ENCODE data around the gene MX2. TPM values are rescaled to one million over a fixed set of nuclear protein-coding genes. Genes with fewer than 3 reads are reported as not detected.

The MX2 gene
- total and polyA plus RNA-seq, 10 of the 15 experiments (the other 5 are each of a cell fraction or from before 2014, with no cell fraction given): 10.5 to 167 (median 46.1) TPM

DNA sequence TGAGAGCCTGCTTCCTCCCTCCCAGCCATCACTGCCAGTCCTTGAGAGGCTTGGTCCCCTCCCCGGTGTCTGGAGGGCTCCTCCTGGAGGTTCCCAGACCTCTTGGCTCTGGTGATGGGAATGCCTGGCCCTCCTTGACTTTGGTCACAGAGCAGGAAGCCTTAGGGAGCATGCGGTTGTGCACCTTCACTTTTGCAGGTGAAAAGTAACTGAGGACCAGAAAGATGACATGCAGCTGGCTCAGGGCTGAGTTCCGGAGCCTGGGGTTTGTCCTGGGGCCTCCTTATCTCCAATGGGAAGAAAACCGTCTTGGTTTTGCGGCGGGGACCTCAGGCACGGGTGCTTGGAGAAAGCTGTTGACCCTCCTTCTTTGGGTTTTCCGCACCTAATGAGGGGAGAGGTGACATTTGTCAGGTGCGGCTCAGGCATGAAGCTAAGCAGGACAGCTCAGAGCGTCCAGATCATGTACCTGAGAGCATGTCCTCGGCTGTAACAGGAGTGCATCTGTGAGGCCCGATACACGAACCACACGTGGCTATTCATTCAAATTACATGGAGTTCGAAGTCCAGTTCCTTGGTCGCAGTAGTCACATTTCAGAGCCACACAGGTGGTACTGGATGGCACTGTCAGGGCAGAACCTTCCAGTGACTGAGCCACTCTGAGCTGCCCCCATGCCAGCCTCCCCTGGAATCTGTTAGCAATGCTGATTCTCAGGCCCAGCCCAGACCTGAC lies 608 bp upstream of the MX2 start:
- BruUV-seq (replicated peaks): no TSS peak
- TF ChIP-seq PBX3 (IDR thresholded peaks at IDR 0.05; ENCODE audit: insufficient replicate concordance, low read depth, low read length) (no peak), SPI1 (IDR thresholded peaks at IDR 0.05; ENCODE audit: borderline replicate concordance, insufficient read depth, low read depth, low read length) (no peak), SMARCA5 (IDR thresholded peaks at IDR 0.05) (peak; percentile 77), BACH1 (IDR thresholded peaks at IDR 0.05; ENCODE audit: borderline replicate concordance) (no peak), LARP7 (IDR thresholded peaks at IDR 0.05) (0 out of 2 replicates have a peak, but pooled peaks have one; percentile 40), JUNB (IDR thresholded peaks at IDR 0.05) (no peak), ZNF274 (IDR thresholded peaks at IDR 0.05; ENCODE audit: insufficient read depth, insufficient read length) (no peak), POU2F2 (IDR thresholded peaks at IDR 0.05; ENCODE audit: borderline replicate concordance, low read depth, low read length) (no peak)
- TF ChIP-seq, protein P1, sequence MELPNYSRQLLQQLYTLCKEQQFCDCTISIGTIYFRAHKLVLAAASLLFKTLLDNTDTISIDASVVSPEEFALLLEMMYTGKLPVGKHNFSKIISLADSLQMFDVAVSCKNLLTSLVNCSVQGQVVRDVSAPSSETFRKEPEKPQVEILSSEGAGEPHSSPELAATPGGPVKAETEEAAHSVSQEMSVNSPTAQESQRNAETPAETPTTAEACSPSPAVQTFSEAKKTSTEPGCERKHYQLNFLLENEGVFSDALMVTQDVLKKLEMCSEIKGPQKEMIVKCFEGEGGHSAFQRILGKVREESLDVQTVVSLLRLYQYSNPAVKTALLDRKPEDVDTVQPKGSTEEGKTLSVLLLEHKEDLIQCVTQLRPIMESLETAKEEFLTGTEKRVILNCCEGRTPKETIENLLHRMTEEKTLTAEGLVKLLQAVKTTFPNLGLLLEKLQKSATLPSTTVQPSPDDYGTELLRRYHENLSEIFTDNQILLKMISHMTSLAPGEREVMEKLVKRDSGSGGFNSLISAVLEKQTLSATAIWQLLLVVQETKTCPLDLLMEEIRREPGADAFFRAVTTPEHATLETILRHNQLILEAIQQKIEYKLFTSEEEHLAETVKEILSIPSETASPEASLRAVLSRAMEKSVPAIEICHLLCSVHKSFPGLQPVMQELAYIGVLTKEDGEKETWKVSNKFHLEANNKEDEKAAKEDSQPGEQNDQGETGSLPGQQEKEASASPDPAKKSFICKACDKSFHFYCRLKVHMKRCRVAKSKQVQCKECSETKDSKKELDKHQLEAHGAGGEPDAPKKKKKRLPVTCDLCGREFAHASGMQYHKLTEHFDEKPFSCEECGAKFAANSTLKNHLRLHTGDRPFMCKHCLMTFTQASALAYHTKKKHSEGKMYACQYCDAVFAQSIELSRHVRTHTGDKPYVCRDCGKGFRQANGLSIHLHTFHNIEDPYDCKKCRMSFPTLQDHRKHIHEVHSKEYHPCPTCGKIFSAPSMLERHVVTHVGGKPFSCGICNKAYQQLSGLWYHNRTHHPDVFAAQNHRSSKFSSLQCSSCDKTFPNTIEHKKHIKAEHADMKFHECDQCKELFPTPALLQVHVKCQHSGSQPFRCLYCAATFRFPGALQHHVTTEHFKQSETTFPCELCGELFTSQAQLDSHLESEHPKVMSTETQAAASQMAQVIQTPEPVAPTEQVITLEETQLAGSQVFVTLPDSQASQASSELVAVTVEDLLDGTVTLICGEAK (IDR thresholded peaks at IDR 0.05; ENCODE audit: borderline replicate concordance): no peak
- peak overlapping the region; percentile 69 for H3K9ac ChIP-seq (ENCODE audit: control insufficient read depth, insufficient read depth, low read length)

More for the DNA sequence above, 608 bp upstream of the MX2 start:
- ChIA-PET RAD21 (ENCODE audit: unreplicated experiment) (interaction anchor here (1.2 to 5.3 kb wide), 4 partner anchors 10 to 78 kb away, joined by 3 to 34 read pairs (median 18); partner anchors contain the start of gene MX1), POLR2A (interaction anchor here (0.9 to 1.6 kb wide), 4 partner anchors 8 to 64 kb away, joined by 3 to 11 read pairs (median 3); no protein-coding TSS in a partner anchor), CTCF (interaction anchor here (1.0 to 9.1 kb wide), 4 partner anchors 50 to 207 kb away, joined by 3 to 63 read pairs (median 4); no protein-coding TSS in a partner anchor), SMC1A (ENCODE audit: uncharacterized antibody, unreplicated experiment) (interaction anchor here (1.0 to 4.1 kb wide), 5 partner anchors 9 to 78 kb away, joined by 3 to 32 read pairs (median 8); no protein-coding TSS in a partner anchor)
- FAIRE-seq (no peak), DNase-seq (ENCODE audit: low read depth, low spot score) (no peak), ATAC-seq (no peak)
- 85% methylated on average over 16 of the region's 16 CpGs for WGBS (ENCODE audit: insufficient coverage, insufficient replicate concordance, low lambda C conversion rate, missing lambda C conversion rate)
- in situ Hi-C loops (cut with MboI) (no loop called here), intact Hi-C loops (cut with micrococcal nuclease; ENCODE audit: unreplicated experiment) (loop anchor here (5.0 to 10.0 kb wide), 4 partner anchors 79 to 864 kb away; no protein-coding TSS in a partner anchor)
- Histone ChIP-seq H4K20me1 (ENCODE audit: control insufficient read depth, insufficient read depth) (no peaks in the 10 kb centered on the region), H2AFZ (ENCODE audit: control insufficient read depth, low read depth, low read length) (no peak overlapping the region), H3K36me3 (ENCODE audit: control insufficient read depth in 2 of 2, insufficient read depth in 2 of 2, low read length in 1 of 2) (no peaks in the 10 kb centered on the region), H3K27ac (ENCODE audit: control insufficient read depth, insufficient read depth) (peak overlapping the region; percentile 89), H3K79me2 (ENCODE audit: control insufficient read depth, insufficient read depth, low read length) (peaks cover 33% of the 10 kb centered on the region), H3K4me3 (peak overlapping the region; percentile 84; the same call in 1 of the 2 replicates), H3K27me3 (replicated peaks in 1 of 2; ENCODE audit: control insufficient read depth in 2 of 2, insufficient read depth in 2 of 2, low read length in 1 of 2) (no peaks in the 10 kb centered on the region), H3K4me2 (ENCODE audit: control insufficient read depth, insufficient read depth) (peak overlapping the region; percentile 46), H3K4me1 (ENCODE audit: control insufficient read depth, insufficient read depth, low read length) (peaks cover 25% of the 10 kb centered on the region), H3K9me3 (replicated peaks; ENCODE audit: control insufficient read depth, insufficient read depth, low read length) (no peaks in the 10 kb centered on the region)

Data from GM12878 (cell line).